SU-DHL-6 (cell line): ENCODE data around the gene NT5DC1.

Experiments used
- EZH2phosphoT487 ChIP-seq: fragments of 200-600 bp; sonication (generic), shearing (Covaris generic); conservative IDR thresholded peaks from 2 replicates; pipeline ENCODE4 v1.6.1; 2018; ENCODE audit warnings: mild to moderate bottlenecking, antibody characterized with exemption, low read length, moderate library complexity, mixed read lengths
- TF ChIP-seq, protein P1 (sequence below): fragments of 200-600 bp; sonication (generic); IDR thresholded peaks from one replicate; pipeline ENCODE4 v1.5.1; 2017; ENCODE audit warnings: antibody characterized with exemption, mild to moderate bottlenecking, low read length, moderate library complexity; ENCODE audit not compliant: insufficient read depth, poor library complexity, severe bottlenecking

DNA sequence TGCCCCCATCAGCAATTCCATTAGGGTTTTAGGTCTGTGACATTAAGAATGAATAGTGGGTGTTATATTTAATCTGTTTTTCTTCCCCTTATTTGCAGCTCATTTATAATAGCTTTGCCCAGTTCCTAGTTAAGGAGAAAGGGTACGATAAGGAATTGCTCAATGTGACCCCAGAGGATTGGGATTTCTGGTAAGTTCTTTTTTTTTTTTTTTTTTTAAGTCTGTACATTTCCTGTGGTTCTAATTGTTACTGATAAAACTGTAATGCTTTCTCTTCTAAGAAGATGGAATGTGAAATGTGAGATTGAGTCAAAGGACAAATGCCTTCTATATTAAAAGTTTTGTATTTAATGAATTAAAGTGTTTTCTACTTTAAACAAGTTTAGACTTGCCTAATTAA is 5.5 kb downstream of the NT5DC1 start:
- TF ChIP-seq, protein P1, sequence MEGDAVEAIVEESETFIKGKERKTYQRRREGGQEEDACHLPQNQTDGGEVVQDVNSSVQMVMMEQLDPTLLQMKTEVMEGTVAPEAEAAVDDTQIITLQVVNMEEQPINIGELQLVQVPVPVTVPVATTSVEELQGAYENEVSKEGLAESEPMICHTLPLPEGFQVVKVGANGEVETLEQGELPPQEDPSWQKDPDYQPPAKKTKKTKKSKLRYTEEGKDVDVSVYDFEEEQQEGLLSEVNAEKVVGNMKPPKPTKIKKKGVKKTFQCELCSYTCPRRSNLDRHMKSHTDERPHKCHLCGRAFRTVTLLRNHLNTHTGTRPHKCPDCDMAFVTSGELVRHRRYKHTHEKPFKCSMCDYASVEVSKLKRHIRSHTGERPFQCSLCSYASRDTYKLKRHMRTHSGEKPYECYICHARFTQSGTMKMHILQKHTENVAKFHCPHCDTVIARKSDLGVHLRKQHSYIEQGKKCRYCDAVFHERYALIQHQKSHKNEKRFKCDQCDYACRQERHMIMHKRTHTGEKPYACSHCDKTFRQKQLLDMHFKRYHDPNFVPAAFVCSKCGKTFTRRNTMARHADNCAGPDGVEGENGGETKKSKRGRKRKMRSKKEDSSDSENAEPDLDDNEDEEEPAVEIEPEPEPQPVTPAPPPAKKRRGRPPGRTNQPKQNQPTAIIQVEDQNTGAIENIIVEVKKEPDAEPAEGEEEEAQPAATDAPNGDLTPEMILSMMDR = no peak
- TF ChIP-seq EZH2phosphoT487 = no peak
